Measurements from ENCODE around the gene CASZ1.

DNA sequence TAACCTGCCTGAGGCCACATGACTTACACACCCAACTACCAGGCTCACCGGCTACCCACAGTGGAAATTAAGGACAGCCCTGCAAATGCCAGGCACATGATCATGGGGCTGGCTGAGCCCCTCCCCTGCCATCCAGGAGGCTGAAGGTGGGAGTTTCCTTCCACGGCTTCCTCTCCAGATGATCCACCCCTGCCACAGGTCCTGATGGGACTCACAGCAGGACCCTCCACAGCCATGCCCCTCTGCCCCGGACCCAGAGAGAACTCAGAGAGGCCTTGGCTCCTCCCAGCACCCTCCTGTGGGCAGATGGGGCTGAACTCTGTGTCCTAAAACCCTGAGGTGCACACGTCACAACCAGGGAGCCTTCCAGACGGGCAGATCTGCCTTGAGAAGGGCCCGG is 29.1 kb upstream of the CASZ1 start:
- TF ChIP-seq, protein P1, sequence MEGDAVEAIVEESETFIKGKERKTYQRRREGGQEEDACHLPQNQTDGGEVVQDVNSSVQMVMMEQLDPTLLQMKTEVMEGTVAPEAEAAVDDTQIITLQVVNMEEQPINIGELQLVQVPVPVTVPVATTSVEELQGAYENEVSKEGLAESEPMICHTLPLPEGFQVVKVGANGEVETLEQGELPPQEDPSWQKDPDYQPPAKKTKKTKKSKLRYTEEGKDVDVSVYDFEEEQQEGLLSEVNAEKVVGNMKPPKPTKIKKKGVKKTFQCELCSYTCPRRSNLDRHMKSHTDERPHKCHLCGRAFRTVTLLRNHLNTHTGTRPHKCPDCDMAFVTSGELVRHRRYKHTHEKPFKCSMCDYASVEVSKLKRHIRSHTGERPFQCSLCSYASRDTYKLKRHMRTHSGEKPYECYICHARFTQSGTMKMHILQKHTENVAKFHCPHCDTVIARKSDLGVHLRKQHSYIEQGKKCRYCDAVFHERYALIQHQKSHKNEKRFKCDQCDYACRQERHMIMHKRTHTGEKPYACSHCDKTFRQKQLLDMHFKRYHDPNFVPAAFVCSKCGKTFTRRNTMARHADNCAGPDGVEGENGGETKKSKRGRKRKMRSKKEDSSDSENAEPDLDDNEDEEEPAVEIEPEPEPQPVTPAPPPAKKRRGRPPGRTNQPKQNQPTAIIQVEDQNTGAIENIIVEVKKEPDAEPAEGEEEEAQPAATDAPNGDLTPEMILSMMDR (IDR thresholded peaks at IDR 0.05), result no peak
- no peak for TF ChIP-seq POLR2A (IDR thresholded peaks at IDR 0.05)

All from thyroid gland (tissue), 4 donors.